ENCODE results near the gene BRF1.

Gene BRF1

DNA sequence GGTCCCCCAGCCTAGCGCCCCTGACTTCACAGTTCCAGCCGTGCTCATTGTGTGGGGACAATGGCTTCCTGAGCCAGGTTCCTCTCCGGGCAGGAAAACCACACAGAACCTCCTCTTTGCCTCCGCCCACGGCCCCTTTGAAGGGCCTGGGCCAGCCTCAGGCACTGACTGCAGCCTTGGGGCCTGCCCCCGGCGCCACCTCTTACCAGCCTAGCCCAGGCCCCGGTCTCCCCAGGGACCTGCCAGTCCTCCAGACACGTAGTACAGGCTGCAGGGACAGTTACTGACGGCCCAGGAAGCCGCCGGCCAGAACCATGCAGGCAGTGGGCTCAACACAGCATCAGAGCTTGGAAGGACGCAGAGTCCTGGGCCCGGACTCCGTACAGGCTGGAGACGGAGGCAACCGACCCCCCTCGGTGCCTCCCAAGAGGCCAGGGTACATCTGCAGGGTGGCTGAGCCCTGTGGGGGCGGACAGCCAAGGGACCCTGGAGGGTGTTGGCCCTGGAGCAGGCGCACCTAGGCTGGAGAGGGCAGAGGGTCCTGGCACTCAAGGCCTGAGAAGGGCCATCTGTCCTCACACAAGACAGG lies 98.8 kb downstream of the BRF1 start:
- no peak for TF ChIP-seq ZFX (IDR thresholded peaks at IDR 0.05)
- TF ChIP-seq, protein P1, sequence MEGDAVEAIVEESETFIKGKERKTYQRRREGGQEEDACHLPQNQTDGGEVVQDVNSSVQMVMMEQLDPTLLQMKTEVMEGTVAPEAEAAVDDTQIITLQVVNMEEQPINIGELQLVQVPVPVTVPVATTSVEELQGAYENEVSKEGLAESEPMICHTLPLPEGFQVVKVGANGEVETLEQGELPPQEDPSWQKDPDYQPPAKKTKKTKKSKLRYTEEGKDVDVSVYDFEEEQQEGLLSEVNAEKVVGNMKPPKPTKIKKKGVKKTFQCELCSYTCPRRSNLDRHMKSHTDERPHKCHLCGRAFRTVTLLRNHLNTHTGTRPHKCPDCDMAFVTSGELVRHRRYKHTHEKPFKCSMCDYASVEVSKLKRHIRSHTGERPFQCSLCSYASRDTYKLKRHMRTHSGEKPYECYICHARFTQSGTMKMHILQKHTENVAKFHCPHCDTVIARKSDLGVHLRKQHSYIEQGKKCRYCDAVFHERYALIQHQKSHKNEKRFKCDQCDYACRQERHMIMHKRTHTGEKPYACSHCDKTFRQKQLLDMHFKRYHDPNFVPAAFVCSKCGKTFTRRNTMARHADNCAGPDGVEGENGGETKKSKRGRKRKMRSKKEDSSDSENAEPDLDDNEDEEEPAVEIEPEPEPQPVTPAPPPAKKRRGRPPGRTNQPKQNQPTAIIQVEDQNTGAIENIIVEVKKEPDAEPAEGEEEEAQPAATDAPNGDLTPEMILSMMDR (conservative IDR thresholded peaks at IDR 0.05), result no peak
- no peak overlapping the region for H3K27ac ChIP-seq

DNA sequence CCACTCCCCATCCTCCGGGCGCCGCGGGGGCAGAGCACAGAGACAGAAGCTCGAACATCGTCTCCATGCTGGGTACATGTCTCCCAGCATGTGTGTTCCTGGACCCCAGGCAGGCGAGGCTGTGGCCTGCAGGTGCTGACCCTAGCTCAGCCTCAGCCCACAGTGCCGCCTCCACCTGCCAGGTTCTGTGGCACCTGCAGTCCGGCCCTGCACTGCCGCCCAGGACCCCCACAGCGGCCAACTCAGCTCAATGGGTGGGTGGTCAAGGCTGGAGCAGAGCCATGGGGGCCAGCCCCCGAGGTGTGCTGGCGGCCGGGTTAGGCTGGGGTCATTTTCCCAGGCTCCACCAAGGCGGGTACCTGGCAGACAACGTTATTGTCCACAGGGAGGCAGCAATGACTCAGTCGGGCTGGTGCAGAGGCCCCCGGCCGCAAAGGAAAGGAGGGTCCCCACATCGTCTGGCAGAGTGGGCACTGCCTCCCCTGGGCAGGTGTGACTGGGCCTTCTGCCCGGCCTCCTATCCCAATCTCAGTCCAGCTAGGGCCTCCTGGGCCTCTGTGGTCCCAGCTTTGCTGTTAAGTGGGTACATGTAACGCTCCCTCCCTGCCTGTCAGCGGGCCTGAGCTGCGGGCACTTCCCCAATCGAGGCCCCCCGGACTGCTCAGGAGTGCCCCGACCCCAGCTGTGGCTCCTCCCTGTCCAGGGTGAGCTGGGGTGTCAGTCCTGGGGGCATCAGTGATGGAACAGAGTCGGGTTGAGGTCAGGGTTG lies 99.5 kb downstream of the BRF1 start:
- H3K27ac ChIP-seq, result no peak overlapping the region
- TF ChIP-seq, protein P1 (conservative IDR thresholded peaks at IDR 0.05), result no peak; the same call in 1 of the 2 replicates

DNA sequence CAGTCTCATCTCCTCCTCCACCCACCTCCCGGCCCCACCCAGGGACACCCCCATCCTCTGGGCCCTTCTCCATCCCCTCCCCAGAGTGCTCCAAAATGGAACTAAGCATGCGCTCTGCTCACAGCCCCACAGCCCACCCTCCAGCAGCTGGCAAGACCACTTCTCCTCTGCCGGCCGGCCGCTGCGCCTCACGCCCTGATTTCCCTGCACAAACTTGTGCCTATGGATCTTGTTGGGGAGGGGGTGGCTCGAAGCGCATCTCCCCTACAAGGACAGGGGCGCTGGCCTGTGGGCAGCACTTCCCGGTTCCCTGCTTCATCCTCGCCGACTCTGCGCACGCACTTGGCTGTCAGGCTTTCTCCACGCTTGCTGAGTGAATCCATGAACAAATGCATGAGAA lies 100.2 kb downstream of the BRF1 start:
- H3K27ac ChIP-seq, result no peak overlapping the region
- no peak for TF ChIP-seq ZFX (IDR thresholded peaks at IDR 0.05)
- TF ChIP-seq, protein P1 (conservative IDR thresholded peaks at IDR 0.05), result no peak

DNA sequence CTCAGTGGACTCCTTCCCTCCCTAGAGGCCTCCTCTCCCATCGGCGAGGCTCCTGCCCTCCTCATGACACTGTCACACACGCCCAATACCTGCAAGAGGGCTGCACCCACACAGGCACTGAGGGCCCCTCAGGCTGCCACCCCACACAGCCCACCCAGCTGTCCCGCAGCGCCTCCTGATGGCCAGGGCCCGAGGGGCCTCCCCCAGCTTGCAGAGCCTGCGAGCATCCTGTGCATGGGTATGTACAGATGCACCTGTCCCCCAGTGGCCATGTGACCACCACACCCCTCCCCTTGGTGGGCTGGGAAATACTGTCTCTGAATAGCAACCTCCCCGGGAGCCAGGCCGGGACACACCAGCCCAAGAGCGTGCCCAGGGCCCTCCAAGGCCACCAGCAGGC lies 100.7 kb downstream of the BRF1 start:
- H3K27ac ChIP-seq, result no peak overlapping the region
- TF ChIP-seq, protein P1 (conservative IDR thresholded peaks at IDR 0.05), result no peak; the same call in 1 of the 2 replicates
- TF ChIP-seq ZFX (IDR thresholded peaks at IDR 0.05), result no peak

DNA sequence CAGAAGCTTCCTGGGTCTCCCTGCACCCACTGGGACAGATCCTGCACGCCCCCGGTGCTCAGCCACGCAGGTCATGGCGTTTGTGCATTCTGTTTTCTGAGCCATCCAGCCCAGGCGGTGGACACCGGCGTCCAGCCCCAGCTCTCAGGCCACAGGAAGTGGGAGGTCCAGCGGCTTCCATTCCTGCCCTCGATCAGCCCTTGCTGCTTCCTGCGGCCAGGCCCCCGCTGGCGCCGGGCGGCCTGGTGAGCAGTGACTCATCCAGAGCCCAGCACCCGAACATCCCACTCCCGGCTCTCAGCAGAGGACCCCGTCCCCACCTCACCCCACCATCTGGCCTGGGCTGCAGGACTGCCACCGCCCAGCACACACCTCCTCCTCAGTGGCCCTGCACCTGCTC lies 101.7 kb downstream of the BRF1 start:
- no peak overlapping the region for H3K27ac ChIP-seq
- TF ChIP-seq ZFX (IDR thresholded peaks at IDR 0.05), result no peak
- TF ChIP-seq, protein P1 (conservative IDR thresholded peaks at IDR 0.05), result no peak

DNA sequence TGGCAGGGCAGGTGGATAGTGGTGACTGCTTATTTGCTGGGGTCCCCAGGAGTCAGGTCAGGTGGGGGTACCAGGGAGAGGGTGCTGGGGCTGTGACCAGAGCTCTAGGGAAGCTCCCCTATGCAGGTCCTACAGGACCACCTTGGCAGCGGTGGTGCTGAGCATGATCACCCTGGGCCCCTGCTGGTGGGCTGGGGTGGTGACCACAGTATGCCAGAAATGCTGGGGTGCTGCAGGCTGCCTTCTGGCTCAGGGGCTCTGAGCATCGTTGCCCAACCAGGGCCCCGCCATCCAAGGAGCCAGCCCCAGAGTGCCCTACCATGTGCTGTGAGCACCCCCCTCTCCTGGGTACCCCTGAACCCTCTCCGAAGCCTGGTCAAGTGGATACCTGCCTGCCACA lies 102.2 kb downstream of the BRF1 start:
- TF ChIP-seq, protein P1 (conservative IDR thresholded peaks at IDR 0.05), result no peak; the same call in 1 of the 2 replicates
- TF ChIP-seq ZFX (IDR thresholded peaks at IDR 0.05), result no peak
- H3K27ac ChIP-seq, result no peak overlapping the region

DNA sequence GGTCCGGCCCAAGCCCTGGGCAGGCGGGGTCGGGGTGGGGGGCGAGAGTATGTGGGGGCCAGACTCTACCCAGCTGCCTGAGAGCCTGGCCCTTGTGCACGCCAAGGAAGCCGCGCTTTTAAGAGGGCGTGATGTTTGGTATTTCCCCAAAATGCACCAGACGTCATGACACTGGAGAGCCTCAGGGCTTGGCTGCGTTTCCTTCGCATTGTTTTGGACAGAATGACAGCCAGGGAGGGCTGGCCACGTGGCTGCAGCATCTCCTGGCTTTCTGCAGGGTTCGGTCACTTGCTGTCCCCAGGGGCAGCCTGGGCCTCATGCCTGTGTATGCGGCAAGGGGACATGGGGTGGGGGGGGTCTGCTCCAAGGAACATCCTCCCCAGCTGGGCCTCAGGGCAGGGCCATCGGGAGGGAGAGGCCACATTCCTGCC lies 103.6 kb downstream of the BRF1 start:
- TF ChIP-seq ZFX (IDR thresholded peaks at IDR 0.05), result no peak
- TF ChIP-seq, protein P1 (conservative IDR thresholded peaks at IDR 0.05), result no peak
- H3K27ac ChIP-seq, result no peak overlapping the region
